ENCODE results near the gene GAREM1.
"Not testable (repeated sequence)": the region's sequence is repeated elsewhere in the genome, so short reads cannot be mapped to it uniquely, and the experiment has no call there.

GAREM1 gene

DNA sequence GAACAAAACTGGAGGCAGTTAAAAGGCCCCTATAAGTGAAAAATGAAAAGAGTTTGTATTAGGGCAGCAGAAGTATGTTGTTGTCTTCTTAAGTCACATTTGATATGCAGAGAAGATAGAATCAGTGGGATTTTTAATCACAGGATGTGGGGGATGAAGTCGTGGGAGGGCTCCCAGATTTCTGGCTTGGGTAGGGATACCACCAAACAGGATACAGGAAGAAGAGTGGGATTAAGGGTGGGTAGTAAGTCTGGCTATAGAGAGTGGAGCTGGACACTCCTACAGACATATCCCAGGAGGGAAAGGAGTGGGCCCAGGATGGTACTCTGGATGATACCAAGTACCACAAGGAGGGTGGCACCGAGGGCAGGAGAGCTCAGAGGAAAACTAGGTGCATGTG, 99.3 kb downstream of the GAREM1 start:
- no peak for DNase-seq (ENCODE audit: low read depth in 2 of 2)

DNA sequence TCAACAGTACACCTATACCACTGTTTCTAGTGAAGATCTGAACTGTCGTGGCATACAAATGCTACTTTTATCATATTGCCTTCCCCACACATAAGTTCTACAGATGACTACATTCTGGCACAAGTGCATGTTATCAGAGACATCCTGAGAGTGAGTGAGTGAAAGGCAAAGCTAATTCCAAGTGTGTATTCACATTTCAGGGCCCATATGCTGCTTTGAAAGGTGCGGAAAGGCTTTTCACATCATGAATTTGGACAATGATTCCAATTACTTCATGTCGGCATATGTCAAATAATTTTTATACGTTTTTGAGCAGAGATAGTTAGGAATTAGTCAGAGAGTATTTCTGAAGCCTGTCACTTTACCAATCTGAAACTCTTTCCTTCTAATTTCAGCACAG, 101.7 kb downstream of the GAREM1 start:
- DNase-seq (ENCODE audit: low read depth in 2 of 2) = no peak

DNA sequence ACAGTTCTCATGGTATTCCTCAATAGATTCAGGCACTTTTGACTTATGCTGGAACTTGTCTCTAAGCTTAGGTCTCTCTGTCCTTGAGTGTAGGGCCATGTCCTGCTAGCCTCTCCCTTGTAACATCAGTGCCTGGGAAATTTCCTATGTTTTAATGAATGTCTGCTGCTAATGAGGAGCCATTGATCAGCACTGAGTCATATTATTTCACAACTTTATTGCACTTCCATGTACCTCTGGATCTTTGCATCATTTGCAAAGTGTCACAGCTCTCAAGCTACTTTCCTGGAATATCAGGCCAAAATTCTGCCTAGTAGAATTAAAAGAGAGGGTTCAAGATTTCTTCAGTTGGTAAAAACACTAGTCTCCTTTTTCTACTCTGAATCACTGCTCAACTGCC, 102.5 kb downstream of the GAREM1 start:
- no peak for DNase-seq (ENCODE audit: low read depth in 2 of 2)

DNA sequence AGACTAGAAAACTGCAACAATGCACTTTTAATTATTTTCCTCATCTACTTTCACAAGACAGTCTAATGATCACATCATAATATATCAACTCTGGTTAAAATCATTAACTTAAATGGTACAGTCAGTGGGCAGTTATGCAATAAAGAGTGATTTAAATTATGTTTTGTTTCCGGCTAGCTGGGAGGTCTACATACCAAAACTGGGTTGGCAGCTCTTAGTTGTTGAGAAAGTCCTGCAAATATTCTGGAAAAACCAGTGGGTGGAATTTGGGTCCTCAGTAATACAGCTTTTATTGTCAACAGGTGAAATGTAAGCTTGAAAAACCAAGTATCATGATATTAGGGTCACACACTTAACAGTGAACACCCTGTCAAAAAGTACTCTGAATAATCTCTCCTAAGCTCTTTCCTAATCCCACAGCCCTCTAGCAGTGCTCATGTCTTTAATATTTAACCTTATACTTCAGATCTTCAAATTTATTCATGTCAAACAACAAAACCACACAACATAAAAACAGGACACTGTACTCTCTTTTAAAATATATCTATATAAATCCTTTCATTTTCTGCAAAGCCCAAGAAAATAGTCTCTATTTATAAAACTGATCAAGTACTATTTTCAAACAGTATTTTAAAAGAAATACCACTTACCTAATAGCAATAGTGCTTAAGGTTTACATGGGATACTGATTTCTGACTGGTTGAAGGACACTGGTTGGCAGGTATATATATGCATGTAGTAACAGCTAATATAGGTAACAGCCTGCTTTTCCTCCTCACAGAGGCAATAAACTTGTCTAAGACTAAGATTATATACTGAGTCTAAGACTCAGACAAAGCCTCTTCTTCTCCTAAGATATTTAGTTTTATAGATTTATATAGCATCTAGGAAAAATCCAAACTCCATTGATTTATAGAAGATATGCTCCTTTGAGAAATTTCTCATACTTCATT, 103.8 kb downstream of the GAREM1 start:
- no peak for DNase-seq (ENCODE audit: low read depth in 2 of 2)

DNA sequence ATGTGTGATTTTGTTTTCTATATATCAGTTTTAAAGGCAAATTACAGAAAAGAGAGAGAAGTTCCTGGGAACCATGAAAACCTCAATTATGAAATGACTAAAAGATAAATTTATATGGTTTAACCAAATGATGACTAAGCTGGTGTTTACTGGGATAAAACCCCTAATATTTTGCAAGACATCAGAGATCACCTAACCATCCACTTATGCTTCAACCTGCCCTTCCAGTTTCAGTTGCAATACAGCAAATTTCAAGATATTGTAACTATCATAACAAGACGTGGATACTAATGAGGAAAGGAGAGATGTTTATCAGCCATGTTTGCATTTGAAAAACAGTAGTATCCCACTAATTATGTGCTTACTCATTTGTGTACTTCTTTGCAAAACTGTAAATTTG, 108.2 kb downstream of the GAREM1 start:
- DNase-seq (ENCODE audit: low read depth in 2 of 2) = no peak

DNA sequence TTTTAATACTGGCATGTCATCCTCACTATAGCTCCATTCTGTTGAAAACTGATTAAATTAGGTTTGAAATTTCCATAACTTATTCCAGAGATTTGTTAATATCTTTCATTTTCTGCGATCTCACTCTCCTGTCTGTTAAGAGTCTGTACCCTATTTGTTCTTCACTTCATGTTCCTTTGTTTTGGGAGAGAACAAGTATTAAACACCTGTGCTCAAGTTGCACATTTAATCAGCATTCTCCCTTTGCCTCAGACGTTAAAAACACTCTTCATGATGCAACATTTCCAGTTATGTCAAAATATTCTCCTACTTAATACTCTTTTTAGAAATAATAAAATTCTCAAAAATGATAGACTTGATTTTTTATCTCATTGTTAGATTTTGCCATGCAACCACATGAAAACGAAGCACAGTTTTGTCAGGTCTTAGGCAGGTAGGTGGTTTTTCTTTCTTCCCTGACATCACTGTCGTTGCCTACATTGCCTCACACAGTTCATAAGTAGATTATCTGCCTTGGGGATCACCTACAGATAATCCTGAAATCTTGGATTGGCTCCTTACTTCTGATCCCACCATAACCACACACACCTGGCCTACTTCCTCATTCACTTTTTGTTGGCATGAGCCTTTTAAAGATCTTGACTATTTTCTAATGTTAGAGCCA, 109.9 kb downstream of the GAREM1 start:
- no peak for DNase-seq (ENCODE audit: low read depth in 2 of 2)

DNA sequence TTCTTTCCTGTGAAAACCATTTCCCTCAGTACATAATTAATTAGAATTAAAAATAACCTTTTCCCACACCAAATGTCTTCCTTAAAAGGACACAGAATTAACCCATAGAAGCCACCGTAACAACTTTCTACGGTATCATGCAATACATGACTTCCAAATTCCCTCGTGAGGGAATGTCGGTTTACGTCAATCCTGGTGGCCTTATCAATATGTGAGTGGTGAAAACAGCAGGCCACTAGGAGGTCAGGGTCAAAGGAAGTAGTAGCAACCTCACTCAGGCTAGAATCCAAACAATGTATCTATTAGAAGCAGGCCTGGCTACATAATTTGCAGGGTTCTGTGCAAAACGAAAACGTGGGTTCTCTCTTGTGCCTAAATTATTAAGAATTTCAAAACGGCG, 112.2 kb downstream of the GAREM1 start:
- DNase-seq (ENCODE audit: low read depth in 2 of 2) = no peak

DNA sequence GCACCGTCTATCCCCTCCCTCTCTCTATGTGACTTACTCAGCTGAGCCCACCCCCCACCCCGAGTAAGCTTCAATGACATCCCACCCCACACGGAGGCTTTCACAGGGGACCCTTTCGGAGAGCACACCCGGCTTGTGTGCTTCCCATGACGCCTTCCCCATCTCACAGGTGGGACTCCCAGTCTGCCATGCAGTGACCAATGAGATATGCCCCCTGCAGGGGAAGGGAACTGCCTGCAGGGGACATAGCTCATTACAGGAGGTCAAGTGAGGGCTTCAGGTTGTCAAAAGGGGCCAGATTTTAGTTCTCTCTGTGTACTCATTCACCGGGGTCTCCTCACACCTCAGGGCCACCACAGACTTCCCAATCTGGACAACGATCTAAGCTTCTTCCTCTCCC, 112.6 kb downstream of the GAREM1 start:
- no peak for DNase-seq (ENCODE audit: low read depth in 2 of 2)

DNA sequence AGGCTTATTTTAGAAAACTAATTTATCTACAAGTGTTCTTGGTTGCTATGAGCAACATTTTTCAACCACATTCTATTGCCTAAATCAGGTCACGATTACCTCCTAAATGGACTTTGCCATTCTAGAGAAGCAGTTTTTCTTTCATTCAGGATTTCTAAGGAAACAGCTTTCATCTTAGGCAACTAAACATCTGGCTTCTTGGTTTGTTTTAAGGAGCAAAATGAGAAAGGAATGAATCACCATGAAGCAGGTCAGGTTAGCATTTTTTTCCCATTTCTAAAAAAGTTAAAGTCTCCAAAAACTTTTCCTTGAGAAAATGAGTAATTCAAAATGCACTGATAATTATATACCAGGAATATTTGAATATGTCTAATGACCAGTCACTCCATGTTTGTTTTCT, 114.8 kb downstream of the GAREM1 start:
- no peak for DNase-seq (ENCODE audit: low read depth in 2 of 2)

DNA sequence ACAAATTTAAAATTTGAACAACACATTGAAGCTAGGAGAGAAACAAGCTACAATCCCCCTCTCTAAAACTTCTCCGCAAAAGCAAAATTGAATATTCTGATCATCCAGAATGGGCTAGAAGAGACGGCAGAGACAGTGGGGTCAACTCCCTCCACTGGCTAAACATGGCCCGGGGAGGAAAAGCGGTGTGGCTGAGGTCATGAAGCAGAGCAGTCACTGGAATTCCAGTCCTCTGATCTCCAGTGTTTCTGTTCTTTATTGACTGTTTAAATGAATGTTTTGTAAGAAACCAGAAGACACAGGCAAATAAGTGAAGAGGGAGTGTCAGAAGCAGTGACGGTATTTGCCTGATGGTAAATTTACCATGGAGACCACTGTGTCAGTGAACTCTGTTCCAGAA, 116.2 kb downstream of the GAREM1 start:
- DNase-seq (ENCODE audit: low read depth in 2 of 2) = no peak

DNA sequence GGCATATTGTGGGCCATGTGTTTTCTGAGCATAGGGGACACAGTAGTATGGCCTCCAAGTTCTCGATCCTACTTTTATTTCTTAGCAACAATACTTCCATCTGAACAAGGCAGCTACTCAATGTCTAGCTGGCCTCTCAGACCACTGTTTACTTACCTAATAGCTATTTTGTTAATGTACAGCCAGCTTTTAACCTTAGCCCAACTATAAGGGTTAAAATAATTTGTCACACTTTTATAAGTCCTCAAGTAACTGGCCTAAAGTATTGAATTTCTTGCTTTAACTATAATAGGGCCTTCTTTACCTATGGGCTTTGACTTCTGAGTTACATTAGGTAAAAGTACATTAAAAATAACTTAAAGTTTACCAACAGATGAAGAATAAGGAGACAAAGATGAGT, 117.4 kb downstream of the GAREM1 start:
- no peak for DNase-seq (ENCODE audit: low read depth in 2 of 2)

DNA sequence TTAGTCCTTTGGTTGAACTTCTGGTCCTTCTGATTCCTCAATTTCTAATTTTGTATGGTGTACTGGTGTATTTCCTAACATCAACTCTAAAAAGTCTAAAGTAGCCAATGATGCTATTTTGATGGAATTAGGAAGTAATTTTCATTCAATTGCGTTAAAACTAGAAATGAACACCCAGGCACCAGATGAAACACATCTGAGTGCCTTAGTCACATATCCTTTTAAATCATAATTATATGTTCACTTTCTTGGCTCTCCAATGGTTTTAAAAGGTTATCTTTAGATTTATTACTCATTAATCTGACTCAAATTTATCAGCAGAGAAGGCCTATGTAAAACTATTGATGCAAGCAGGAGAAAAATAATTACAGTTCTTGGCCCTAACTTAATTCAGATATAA, 119.7 kb downstream of the GAREM1 start:
- DNase-seq (ENCODE audit: low read depth in 2 of 2) = no peak

DNA sequence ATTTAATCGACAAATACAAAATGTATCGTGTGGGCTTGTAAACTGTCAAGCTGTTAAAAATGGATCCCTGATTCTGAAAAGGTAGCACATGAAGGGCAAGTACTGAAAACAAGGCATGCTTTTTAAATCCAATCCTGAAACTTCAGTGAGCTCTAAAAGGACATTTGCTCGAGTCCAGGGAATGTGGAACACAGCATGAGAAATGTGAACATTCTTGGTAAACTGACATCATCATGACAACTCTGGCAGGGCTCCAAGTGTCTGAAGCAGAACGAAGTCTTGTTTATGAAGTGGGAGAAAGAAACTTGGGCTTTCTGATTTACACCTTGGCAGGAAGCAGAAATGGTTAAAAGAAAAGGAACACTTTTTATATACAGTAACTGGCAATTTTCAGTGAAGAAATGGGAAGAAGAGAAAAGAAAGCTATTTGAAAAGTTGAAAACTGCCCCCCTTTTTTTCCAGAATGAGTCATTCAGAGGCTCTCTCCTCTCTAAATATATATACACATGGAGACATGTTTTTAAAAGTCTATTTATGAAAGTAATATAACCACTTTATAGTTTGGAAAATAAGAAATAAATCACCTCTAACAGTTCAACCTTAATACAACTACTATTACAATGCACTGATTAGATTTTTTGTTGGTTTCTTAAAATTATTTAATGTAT, 120.8 kb downstream of the GAREM1 start:
- DNase-seq (ENCODE audit: low read depth in 2 of 2) = no peak

DNA sequence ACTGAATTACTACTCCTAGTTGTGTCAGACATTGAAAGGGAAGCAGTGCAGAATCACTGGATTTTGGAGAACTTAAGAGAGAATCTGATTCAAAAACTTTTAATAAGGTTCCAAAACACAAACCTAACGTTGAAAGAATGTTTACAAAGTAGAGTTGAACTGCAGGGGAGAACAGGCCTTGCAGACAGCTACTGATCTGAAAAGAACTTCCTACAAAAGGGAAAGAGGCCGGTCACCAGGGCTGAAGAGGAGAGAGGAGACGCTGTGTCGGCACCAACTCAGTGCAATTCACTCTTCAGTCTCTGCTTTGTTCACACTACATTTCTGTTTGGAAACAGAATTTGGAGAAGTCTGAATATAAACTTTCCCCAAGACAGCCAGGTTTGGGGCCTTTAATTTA, 124.0 kb downstream of the GAREM1 start:
- DNase-seq (ENCODE audit: low read depth in 2 of 2) = no peak

DNA sequence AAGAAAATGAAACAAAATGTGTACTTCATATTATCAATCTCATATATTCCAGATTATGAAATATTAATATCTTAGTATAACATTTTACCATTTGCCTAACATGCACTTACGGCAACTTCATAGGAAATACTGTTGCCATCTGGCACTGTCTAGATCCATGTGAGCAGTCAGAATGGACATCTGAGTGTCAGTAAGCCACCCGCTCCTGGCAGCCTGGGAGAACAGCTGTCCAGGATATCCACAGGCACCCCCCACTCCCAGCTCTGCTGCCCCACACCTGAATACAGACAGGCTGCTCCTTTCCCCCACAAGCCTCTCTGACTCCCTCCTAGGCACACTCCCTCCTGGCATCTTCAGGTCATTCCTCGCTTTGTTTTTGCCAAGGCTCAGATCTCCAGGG, 127.0 kb downstream of the GAREM1 start:
- DNase-seq (ENCODE audit: low read depth in 2 of 2) = no peak

DNA sequence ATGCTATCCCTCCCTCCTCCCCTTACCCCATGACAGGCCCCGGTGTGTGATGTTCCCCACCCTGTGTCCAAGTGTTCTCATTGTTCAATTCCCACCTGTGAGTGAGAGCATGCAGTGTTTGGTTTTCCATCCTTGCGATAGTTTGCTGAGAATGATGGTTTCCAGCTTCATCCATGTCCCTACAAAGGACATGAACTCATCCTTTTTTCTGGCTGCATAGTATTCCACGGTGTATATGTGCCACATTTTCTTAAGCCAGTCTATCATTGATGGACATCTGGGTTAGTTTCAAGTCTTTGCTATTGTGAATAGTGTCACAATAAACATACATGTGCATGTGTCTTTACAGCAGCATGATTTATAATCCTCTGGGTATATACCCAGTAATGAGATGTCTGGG, 129.6 kb downstream of the GAREM1 start:
- DNase-seq (ENCODE audit: low read depth in 2 of 2) = not testable (repeated sequence)

DNA sequence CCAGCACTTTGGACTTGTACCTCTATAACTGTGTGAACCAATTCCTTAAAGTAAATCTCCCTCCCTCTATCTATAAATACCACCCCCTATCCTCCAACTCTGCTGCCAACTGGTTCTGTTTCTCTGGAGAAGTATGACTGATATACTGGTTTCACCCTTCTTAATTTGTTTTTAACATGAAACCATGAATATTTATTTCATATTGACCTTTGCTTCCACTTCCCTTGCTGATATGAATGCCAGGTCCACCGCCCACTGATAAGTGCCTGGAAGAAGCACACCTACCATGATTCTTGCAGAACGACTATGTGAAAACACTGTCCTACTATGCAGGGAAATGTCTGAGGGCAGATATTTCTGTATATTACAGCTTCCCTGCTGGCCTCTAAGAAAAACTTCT, 131.6 kb downstream of the GAREM1 start:
- DNase-seq (ENCODE audit: low read depth in 2 of 2) = no peak

DNA sequence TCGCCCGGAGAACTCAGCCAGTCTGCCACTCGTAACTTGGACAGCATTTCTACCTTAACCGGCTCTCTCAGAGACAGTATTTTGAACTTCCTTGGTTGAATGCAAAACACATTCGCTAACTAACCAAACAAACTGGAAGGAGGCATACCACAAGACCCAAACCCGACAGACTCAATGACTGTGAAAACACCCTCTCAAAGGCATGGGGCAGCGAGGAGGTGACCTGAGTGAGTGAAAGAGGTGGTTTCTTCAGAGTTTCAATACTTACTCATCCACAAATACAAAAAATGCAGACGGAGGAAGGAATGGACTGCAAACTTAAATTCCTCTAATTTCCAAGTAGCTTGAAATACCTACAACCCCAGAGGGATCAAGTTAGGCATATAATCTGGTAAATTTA, 132.9 kb downstream of the GAREM1 start:
- no peak for DNase-seq (ENCODE audit: low read depth in 2 of 2)

DNA sequence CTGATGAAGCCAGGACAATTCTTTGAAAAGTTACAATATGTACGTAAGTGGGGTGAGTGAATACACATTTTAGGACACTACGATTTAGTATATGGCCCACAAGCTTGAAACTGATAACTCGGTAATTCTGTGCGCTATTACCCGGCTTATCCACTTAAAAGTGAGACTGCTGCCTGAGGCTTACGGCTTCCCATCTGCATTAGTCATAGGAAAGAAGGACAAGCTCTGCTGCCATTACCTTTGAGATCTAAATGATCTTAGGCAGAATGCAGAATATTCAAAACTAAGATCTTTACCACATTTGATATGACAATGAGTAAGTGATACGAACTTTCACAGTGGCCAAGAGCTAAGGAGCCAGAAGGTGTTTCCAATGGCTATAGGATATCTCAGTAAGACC, 133.3 kb downstream of the GAREM1 start:
- DNase-seq (ENCODE audit: low read depth in 2 of 2) = no peak

DNA sequence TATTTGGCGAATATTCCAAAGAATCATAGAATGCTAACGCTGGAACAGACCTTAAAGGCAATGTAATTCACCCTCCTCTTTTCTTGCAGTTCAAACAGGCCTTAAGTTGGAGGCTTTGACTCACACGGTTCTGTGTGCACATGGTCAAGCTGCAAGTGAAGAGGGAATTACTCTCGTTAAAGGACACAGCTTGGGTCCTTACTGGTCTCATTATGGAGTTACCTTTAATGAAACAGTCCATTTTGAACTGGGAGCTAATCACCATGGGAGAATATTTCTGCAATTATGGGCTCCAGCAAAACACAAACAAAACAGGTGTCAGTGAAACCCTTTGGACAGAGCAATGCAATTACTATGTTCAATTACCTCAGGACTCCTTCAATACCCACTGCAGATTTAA, 135.5 kb downstream of the GAREM1 start:
- no peak for DNase-seq (ENCODE audit: low read depth in 2 of 2)

DNA sequence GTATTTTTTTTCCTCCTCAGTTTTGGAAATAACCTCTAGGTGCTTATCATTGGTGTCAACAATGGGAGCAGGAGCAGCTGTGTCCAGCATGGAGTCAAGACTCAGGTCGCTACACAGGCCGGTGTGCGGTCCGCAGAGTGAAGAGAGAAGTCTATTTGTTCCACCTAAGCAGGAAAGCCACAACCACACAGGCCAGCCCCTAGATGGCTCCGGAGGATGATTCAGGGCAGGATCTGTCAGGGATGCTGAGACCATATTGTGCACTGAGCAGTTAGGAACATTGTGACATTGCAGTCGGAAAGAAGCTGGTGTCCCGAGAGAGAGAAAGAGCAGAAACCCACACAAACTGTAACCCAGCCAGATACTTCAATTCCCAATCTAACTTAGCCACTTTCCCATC, 136.9 kb downstream of the GAREM1 start:
- DNase-seq (ENCODE audit: low read depth in 2 of 2) = no peak

DNA sequence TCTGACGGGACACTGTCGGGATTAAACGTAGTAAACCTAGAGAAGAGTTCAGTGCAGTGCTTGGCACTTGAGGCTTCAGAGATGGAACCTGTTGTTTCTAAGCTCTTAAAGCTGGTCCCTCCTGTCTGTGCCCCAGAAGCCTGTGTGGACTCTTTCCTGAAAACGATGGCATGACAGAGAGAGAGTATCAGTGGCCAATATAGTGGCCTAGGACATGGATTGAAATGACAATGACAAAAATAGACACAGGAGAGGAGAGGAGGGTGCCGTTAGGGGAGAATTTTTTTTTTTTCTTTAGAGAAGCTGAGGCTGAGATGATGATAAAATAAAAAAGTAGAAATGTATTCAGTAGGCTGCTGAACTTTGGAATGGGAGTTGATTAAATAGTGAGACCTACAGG, 138.0 kb downstream of the GAREM1 start:
- no peak for DNase-seq (ENCODE audit: low read depth in 2 of 2)

DNA sequence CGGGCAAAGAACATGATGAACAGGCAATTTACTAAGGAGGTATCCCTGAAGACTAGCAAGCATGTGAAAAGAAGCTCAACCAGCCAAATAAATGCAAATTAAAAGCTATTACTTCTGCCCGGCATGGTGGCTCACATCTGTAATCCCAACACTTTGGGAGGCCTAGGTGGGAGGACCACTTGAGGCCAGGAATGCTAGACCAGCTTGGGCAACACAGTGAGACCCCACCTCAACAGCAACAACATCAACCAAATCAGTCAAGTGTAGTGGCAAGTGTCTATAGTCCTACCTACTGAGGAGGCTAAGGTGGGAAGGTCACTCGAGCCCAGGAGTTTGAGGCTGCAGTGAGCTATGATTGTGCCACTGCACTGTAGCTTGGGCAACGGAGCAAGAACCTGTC, 141.7 kb downstream of the GAREM1 start:
- DNase-seq (ENCODE audit: low read depth in 2 of 2) = no peak

Data from stimulated activated CD8-positive, alpha-beta memory T cell treated with anti-CD3 and anti-CD28 coated beads, Interleukin-2, amount 100 ng/mL, for 48 hours (primary cell).